Cardiac septum (tissue), 1 donor: ENCODE results near the gene EPHB2. TPM values are rescaled to one million over a fixed set of nuclear protein-coding genes. Genes with fewer than 3 reads are reported as not detected.
"Not testable (repeated sequence)": the region's sequence is repeated elsewhere in the genome, so short reads cannot be mapped to it uniquely, and the experiment has no call there.

Source experiments
- DNase-seq: peaks from one replicate; pipeline ENCODE4 v3.0.0-alpha.2; 2020; ENCODE audit warnings: low spot score
- intact Hi-C: fragments of 100-400 bp; cut with DNase I; formaldehyde crosslinking; loops from one replicate; pipeline ENCODE4 v1.14.0; 2022
- long read RNA-seq: library from polyadenylated mRNA; unstranded; transcript quantifications from one replicate; pipeline ENCODE4 v2.0.0, GENCODE V29; 2021
- total RNA-seq: library from RNA; stranded (reverse); fragmentation: NEBNext Ultra II Directional; extraction: Animal tissue kit (Norgen Biotek cat#: 25700); gene quantifications from one replicate; pipeline ENCODE4 v1.2.1, GENCODE V29; 2021
- donor health status: DM: no; HTN: no; CAD: no.

EPHB2 gene
- total RNA-seq = 0.81 TPM
- long read RNA-seq = 0 reads

GRCh38 chr1:22710701-22711049 lies at the start of gene EPHB2:
TSS of gene EPHB2 (plus strand) at chr1:22710839. CDS start at chr1:22710983, 144 bp downstream.
- no peak for DNase-seq
- intact Hi-C loops = no loop called here

GRCh38 chr1:22661880-22662279 lies 48.8 kb upstream of the EPHB2 start:
- no peak for DNase-seq
- intact Hi-C loops = no loop called here

- intact Hi-C loops = no loop called here
- no peak for DNase-seq
These were observed 48.3 kb upstream of the EPHB2 start for GRCh38 chr1:22662318-22662717.

GRCh38 chr1:22662986-22663408 lies 47.6 kb upstream of the EPHB2 start:
- DNase-seq = no peak
- intact Hi-C loops = no loop called here

GRCh38 chr1:22665752-22666151 lies 44.9 kb upstream of the EPHB2 start:
- DNase-seq = no peak
- intact Hi-C loops = no loop called here

GRCh38 chr1:22666412-22666811 lies 44.2 kb upstream of the EPHB2 start:
- no peak for DNase-seq
- intact Hi-C loops = no loop called here

- DNase-seq, intact Hi-C loops: not testable (repeated sequence)
These were observed 41.8 kb upstream of the EPHB2 start for GRCh38 chr1:22668840-22669239.

GRCh38 chr1:22670352-22670975 lies 40.2 kb upstream of the EPHB2 start:
- DNase-seq = no peak
- intact Hi-C loops = no loop called here

GRCh38 chr1:22671999-22672398 lies 38.6 kb upstream of the EPHB2 start:
- DNase-seq = no peak
- intact Hi-C loops = no loop called here

- intact Hi-C loops = loop anchor here (2.0 kb wide), 1 partner anchor 257 kb away; no protein-coding TSS in a partner anchor
- DNase-seq = no peak
These were observed 36.9 kb upstream of the EPHB2 start for GRCh38 chr1:22673486-22674409.

GRCh38 chr1:22674410-22674749 lies 36.3 kb upstream of the EPHB2 start:
- DNase-seq = no peak
- intact Hi-C loops = loop anchor here (2.0 kb wide), 1 partner anchor 256 kb away; no protein-coding TSS in a partner anchor

- intact Hi-C loops, DNase-seq: not testable (repeated sequence)
These were observed 34.5 kb upstream of the EPHB2 start for GRCh38 chr1:22676151-22676550.

- no peak for DNase-seq
- intact Hi-C loops = no loop called here
These were observed 33.6 kb upstream of the EPHB2 start for GRCh38 chr1:22676916-22677583.

GRCh38 chr1:22677931-22678896 lies 32.4 kb upstream of the EPHB2 start:
- no peak for DNase-seq

GRCh38 chr1:22680726-22681125 lies 29.9 kb upstream of the EPHB2 start:
- DNase-seq = no peak
- intact Hi-C loops = no loop called here

More at GRCh38 chr1:22677931-22678896, 32.4 kb upstream of the EPHB2 start:
- intact Hi-C loops = no loop called here

GRCh38 chr1:22681556-22682276 lies 28.9 kb upstream of the EPHB2 start:
- no peak for DNase-seq
- intact Hi-C loops = no loop called here

GRCh38 chr1:22683547-22683946 lies 27.1 kb upstream of the EPHB2 start:
- no peak for DNase-seq
- intact Hi-C loops = no loop called here

- DNase-seq = no peak
- intact Hi-C loops = no loop called here
These were observed 25.0 kb upstream of the EPHB2 start for GRCh38 chr1:22685591-22686059.
